K562 (cell line): ENCODE data around the gene LONRF3. TPM values are rescaled to one million over a fixed set of nuclear protein-coding genes. Genes with fewer than 3 reads are reported as not detected.

Experiments used
- ATAC-seq: fragments of 200-7000 bp; cut with Tn5 transposase; 3 replicates; pipeline ENCODE4 v1.9.1; 2020; ENCODE audit warnings: moderate library complexity
- BruUV-seq: library from RNA; stranded (reverse); fragments of 400-500 nt; replicated peaks from 2 replicates; lab custom pipeline; 2021; lab: Mats Ljungman, UMichigan
- CTCF ChIA-PET: fragments of 300-600 bp; formaldehyde crosslinking; extraction: SDS; loops from one replicate; lab custom pipeline; 2021; ENCODE audit warnings: low intra/inter-chr PET ratio; lab: Yijun Ruan, JAX
- POLR2A ChIA-PET: fragments of 300-600, 350-650 bp; sonication (Branson Sonifier 250); formaldehyde crosslinking; extraction: SDS; loops from one replicate; lab custom pipeline; 2021; ENCODE audit warnings: antibody characterized with exemption, inconsistent platforms; lab: Yijun Ruan, JAX
- DNase-seq, 4 experiments: peaks; one replicate each; pipeline versions ENCODE4 v3.0.0 to v3.0.0-alpha.2; 2011 to 2018; ENCODE audit warnings: low spot score in 3 of 4, mixed read lengths in 3 of 4; ENCODE audit errors: extremely low read depth in 1 of 4
- FAIRE-seq: peaks from 2 replicates; lab custom pipeline; 2011; peaks lifted over from hg19 to GRCh38; lab: Jason Lieb, UNC
- H2AFZ ChIP-seq: 2 replicates; pipeline ENCODE4 v1.6.0; 2011; ENCODE audit warnings: low read depth, low read length, control low read depth, inconsistent platforms
- H3K27ac ChIP-seq: fragments of 200-600 bp; 3 replicates; pipeline ENCODE4 v1.8.0; 2011; ENCODE audit warnings: low read depth, mild to moderate bottlenecking, control low read depth, inconsistent platforms, low read length, moderate library complexity, mixed read lengths; ENCODE audit errors: extremely low read depth
- H3K27me3 ChIP-seq, 2 experiments: fragments of 300-600 bp in 1 of 2; 2 replicates in 1 of 2; 3 replicates in 1 of 2; pipeline versions ENCODE4 v1.6.0 to v1.8.0; 2011; ENCODE audit warnings: inconsistent platforms in 2 of 2, low read length in 2 of 2, mild to moderate bottlenecking in 1 of 2, mixed read lengths in 1 of 2, moderate library complexity in 1 of 2; ENCODE audit not compliant: control insufficient read depth in 2 of 2, insufficient read depth in 2 of 2
- H3K36me3 ChIP-seq: fragments of 300-600 bp; 3 replicates; pipeline ENCODE4 v1.8.0; 2011; ENCODE audit warnings: mild to moderate bottlenecking, low read length, inconsistent platforms; ENCODE audit not compliant: control insufficient read depth, insufficient read depth
- H3K4me1 ChIP-seq, 2 experiments: fragments of 200-600 bp in 1 of 2; replicated peaks in 1 of 2; 2 replicates in 1 of 2; 3 replicates in 1 of 2; pipeline versions ENCODE4 v1.5.1 to v1.8.0; 2011; ENCODE audit warnings: inconsistent platforms in 2 of 2, low read length in 2 of 2, mild to moderate bottlenecking in 1 of 2, mixed read lengths in 1 of 2, moderate library complexity in 1 of 2; ENCODE audit not compliant: control insufficient read depth in 2 of 2, insufficient read depth in 2 of 2
- H3K4me2 ChIP-seq: 2 replicates; pipeline ENCODE4 v1.6.1; 2011; ENCODE audit warnings: low read length, control low read depth, inconsistent platforms, mixed read lengths; ENCODE audit not compliant: insufficient read depth
- H3K4me3 ChIP-seq: fragments of 200-600 bp; sonication (generic), shearing (Covaris generic); 2 replicates; pipeline ENCODE4 v1.5.1; 2016; ENCODE audit warnings: control low read depth, inconsistent platforms
- H3K79me2 ChIP-seq: fragments of 200-600 bp; 3 replicates; pipeline ENCODE4 v1.8.0; 2011; ENCODE audit warnings: low read length, inconsistent platforms; ENCODE audit not compliant: control insufficient read depth, insufficient read depth
- H3K9ac ChIP-seq, 2 experiments: 2 replicates each; pipeline versions ENCODE4 v1.6.0 to v1.6.1; 2011; ENCODE audit warnings: low read depth in 2 of 2, low read length in 2 of 2, control low read depth in 1 of 2, inconsistent platforms in 1 of 2, mild to moderate bottlenecking in 1 of 2, mixed read lengths in 1 of 2; ENCODE audit not compliant: insufficient read depth in 1 of 2
- H3K9me1 ChIP-seq: one replicate; pipeline ENCODE4 v1.6.0; 2011; ENCODE audit warnings: inconsistent platforms, mild to moderate bottlenecking, low read length, moderate library complexity; ENCODE audit not compliant: control insufficient read depth, insufficient read depth
- H3K9me3 ChIP-seq: replicated peaks from 2 replicates; pipeline ENCODE4 v1.5.1; 2011; ENCODE audit warnings: low read depth, low read length, inconsistent platforms; ENCODE audit not compliant: control insufficient read depth, insufficient read depth
- H4K20me1 ChIP-seq: replicated peaks from 2 replicates; pipeline ENCODE4 v1.6.1; 2011; ENCODE audit warnings: low read length, inconsistent platforms, mixed read lengths; ENCODE audit not compliant: control insufficient read depth, insufficient read depth
- CHD4 ChIP-seq: fragments of 200-600 bp; sonication (generic); IDR thresholded peaks from 3 replicates; pipeline ENCODE4 v1.6.1; 2012; ENCODE audit warnings: low read depth, mild to moderate bottlenecking, mixed read lengths, low read length, inconsistent platforms; ENCODE audit not compliant: insufficient read depth, insufficient replicate concordance, poor library complexity, severe bottlenecking
- CXXC5 ChIP-seq: fragments of 250-450 bp; sonication (Bioruptor Pico); IDR thresholded peaks from 2 replicates; pipeline ENCODE4 v1.8.0; 2022; ENCODE audit warnings: inconsistent platforms, mild to moderate bottlenecking, moderate library complexity
- E2F5 ChIP-seq: sonication (generic); formaldehyde crosslinking; IDR thresholded peaks from 2 replicates; pipeline ENCODE4 v1.8.0; 2022; ENCODE audit warnings: mild to moderate bottlenecking, missing genetic modification reagents
- E2F6 ChIP-seq, 2 experiments: IDR thresholded peaks; 2 replicates each; pipeline ENCODE4 v1.6.1; 2011; ENCODE audit warnings: borderline replicate concordance in 1 of 2, control low read depth in 1 of 2, low read depth in 1 of 2, low read length in 1 of 2, mild to moderate bottlenecking in 1 of 2, mixed read lengths in 1 of 2, moderate library complexity in 1 of 2; ENCODE audit not compliant: insufficient read depth in 1 of 2, insufficient read length in 1 of 2, poor library complexity in 1 of 2, severe bottlenecking in 1 of 2; ENCODE audit errors: extremely low read depth in 1 of 2
- FOXP1 ChIP-seq: sonication (generic); formaldehyde crosslinking; IDR thresholded peaks from 2 replicates; pipeline ENCODE4 v1.8.0; 2022; ENCODE audit warnings: mild to moderate bottlenecking, missing genetic modification reagents
- HMGN3 ChIP-seq: IDR thresholded peaks from 2 replicates; pipeline ENCODE4 v1.6.1; 2011; ENCODE audit warnings: borderline replicate concordance, low read depth, mild to moderate bottlenecking, mixed read lengths, low read length; ENCODE audit not compliant: insufficient read length; ENCODE audit errors: extremely low read depth
- LARP7 ChIP-seq: fragments of 450-650 bp; IDR thresholded peaks from 2 replicates; pipeline ENCODE4 v1.6.1; 2016
- PTTG1 ChIP-seq: fragments of 450-650 bp; IDR thresholded peaks from 2 replicates; pipeline ENCODE4 v1.6.1; 2016; ENCODE audit warnings: low read depth, mild to moderate bottlenecking, missing genetic modification characterization, missing compliant biosample characterization
- SIN3A ChIP-seq, 2 experiments: fragments of 150-350 bp in 1 of 2; IDR thresholded peaks; 2 replicates each; pipeline ENCODE4 v1.6.1; 2011 to 2016; ENCODE audit warnings: borderline replicate concordance in 2 of 2, low read depth in 2 of 2, low read length in 2 of 2, mild to moderate bottlenecking in 2 of 2, moderate library complexity in 2 of 2; ENCODE audit not compliant: control insufficient read depth in 1 of 2
- SPI1 ChIP-seq: IDR thresholded peaks from 2 replicates; pipeline ENCODE4 v1.6.1; 2011; ENCODE audit warnings: low read depth, low read length, control low read depth, borderline replicate concordance
- SUPT5H ChIP-seq: fragments of 450-650 bp; IDR thresholded peaks from 2 replicates; pipeline ENCODE4 v1.6.1; 2016
- TFE3 ChIP-seq: fragments of 450-650 bp; formaldehyde crosslinking; IDR thresholded peaks from 2 replicates; pipeline ENCODE4 v1.4.0; 2020; ENCODE audit warnings: mild to moderate bottlenecking, mixed read lengths
- U2AF2 ChIP-seq: fragments of 200-400 bp; formaldehyde crosslinking; optimal IDR thresholded peaks from 2 replicates; pipeline ENCODE3; 2017; ENCODE audit warnings: low read depth, mild to moderate bottlenecking, low read length
- ZNF133 ChIP-seq: fragments of 250-450 bp; sonication (Bioruptor Pico); IDR thresholded peaks from 2 replicates; pipeline ENCODE4 v1.4.0; 2020; ENCODE audit warnings: mild to moderate bottlenecking
- ZNF217 ChIP-seq: sonication (generic); formaldehyde crosslinking; IDR thresholded peaks from 2 replicates; pipeline ENCODE4 v1.8.0; 2022; ENCODE audit warnings: mild to moderate bottlenecking, missing genetic modification reagents
- ZNF354B ChIP-seq: fragments of 250-450 bp; sonication (Bioruptor Pico); IDR thresholded peaks from 2 replicates; pipeline ENCODE4 v1.4.0; 2020
- ZNF431 ChIP-seq: sonication (generic); formaldehyde crosslinking; IDR thresholded peaks from 2 replicates; pipeline ENCODE4 v1.8.0; 2022; ENCODE audit warnings: mild to moderate bottlenecking, missing genetic modification reagents
- ZNF589 ChIP-seq: fragments of 200-800 bp; sonication (Bioruptor generic); IDR thresholded peaks from 2 replicates; pipeline ENCODE4 v1.6.1; 2016; ENCODE audit warnings: low read depth, missing genetic modification characterization, missing compliant biosample characterization
- WGBS: fragments of 100-300 bp; shearing (Covaris generic); methylation state at CpG from one replicate; pipeline ENCODE4 v1.1.6; 2016; ENCODE audit warnings: low coverage, mixed read lengths; ENCODE audit not compliant: insufficient coverage; ENCODE audit errors: missing lambda C conversion rate; 5-methylcytosine and 5-hydroxymethylcytosine counted together
- in situ Hi-C: fragments of 300-500 bp; cut with MboI; formaldehyde crosslinking; loops from 4 replicates; pipeline ENCODE4 v1.15.0; 2018; ENCODE audit warnings: inconsistent platforms, mixed read lengths
- intact Hi-C: fragments of 100-400 bp; cut with micrococcal nuclease; formaldehyde crosslinking; loops from 2 replicates; pipeline ENCODE4 v1.14.2; 2022
- polyA plus RNA-seq, 8 experiments: library from polyadenylated mRNA; depleted of rRNA in 4 of 8; stranded (reverse) in 5 of 8; unstranded in 3 of 8; fragments of >200 nt; fragmentation: Nextera tagmentation in 2 of 8; fragmentation: Illumina TruSeq in 1 of 8; extraction: Ambion mirVana in 2 of 8; extraction: Trizol in 1 of 8; gene quantifications; 2 replicates each; pipeline versions ENCODE4 v1.2.1 to v1.2.3, GENCODE V29; 2011 to 2014; ENCODE audit warnings: inconsistent platforms in 1 of 8, missing spikeins in 1 of 8
- total RNA-seq, 7 experiments: library from RNA; depleted of rRNA in 6 of 7; stranded (reverse); fragments of >200 nt in 6 of 7; fragmentation: Illumina TruSeq in 2 of 7; extraction: Trizol in 2 of 7; gene quantifications; 2 replicates each; pipeline versions ENCODE4 v1.2.1 to v1.2.3, GENCODE V29; 2011 to 2021; ENCODE audit warnings: low replicate concordance in 1 of 7

Gene LONRF3
- total and polyA plus RNA-seq, 9 of the 15 experiments (the other 6 are each of a cell fraction or from before 2014, with no cell fraction given): 1.3 to 22.0 (median 8.7) TPM

- Histone ChIP-seq H2AFZ (peak overlapping the region; percentile 87; the same call in 1 of the 2 replicates), H3K9me3 (no peaks in the 10 kb centered on the region), H3K79me2 (peaks cover 38% of the 10 kb centered on the region), H3K27ac (peak overlapping the region; percentile 87), H3K36me3 (peaks cover 20% of the 10 kb centered on the region), H3K4me3 (peak overlapping the region; percentile 52), H3K9me1 (no peaks in the 10 kb centered on the region), H3K4me2 (peak overlapping the region; percentile 81), H4K20me1 (no peaks in the 10 kb centered on the region), H3K27me3 (peaks cover 0 to 4% of the 10 kb centered on the region in 2 experiments; a peak in 1 of 5 replicates), H3K4me1 (peaks cover 5 to 38% of the 10 kb centered on the region in 2 experiments; a peak in 3 of 5 replicates), H3K9ac (peak overlapping the region; percentile 87 to 92)
- DNase-seq: peak; percentile 41 to 67 (median 55)
- 8% methylated on average over 60 of the region's 82 CpGs for WGBS
- intact Hi-C loops: no loop called here
- ChIA-PET CTCF (no interaction called here), POLR2A (interaction anchor here (0.7 kb wide), 1 partner anchor 1141 kb away, joined by 3 read pairs; no protein-coding TSS in a partner anchor)
- no peak for FAIRE-seq
- peak; percentile 81 for ATAC-seq
- in situ Hi-C loops: no loop called here
- BruUV-seq: TSS peak; percentile 72
- no peak for TF ChIP-seq ZNF217 (CRISPR knock-in tag)
- no peak for TF ChIP-seq ZNF589 (CRISPR knock-in tag)
- TF ChIP-seq LARP7: no peak
- TF ChIP-seq ZNF133: no peak
- TF ChIP-seq ZNF431: 0 out of 2 replicates have a peak, but pooled peaks have one; percentile 20
- no peak for TF ChIP-seq CHD4
- TF ChIP-seq E2F6 (IDR thresholded peaks at IDR 0.05; ENCODE audit: borderline replicate concordance in 1 of 2, extremely low read depth in 1 of 2, insufficient read depth in 1 of 2, insufficient read length in 1 of 2, low read depth in 1 of 2, low read length in 1 of 2, poor library complexity in 1 of 2, severe bottlenecking in 1 of 2): peak; percentile 74 to 83
- no peak for TF ChIP-seq E2F5 (CRISPR knock-in tag)
- no peak for TF ChIP-seq SPI1
- TF ChIP-seq U2AF2: no peak
- 0 out of 2 replicates have a peak, but pooled peaks have one; percentile 9 for TF ChIP-seq SUPT5H
- 0 out of 2 replicates have a peak, but pooled peaks have one; percentile 50 for TF ChIP-seq FOXP1
- TF ChIP-seq HMGN3: peak; percentile 34
- no peak for TF ChIP-seq SIN3A (IDR thresholded peaks at IDR 0.05; ENCODE audit: borderline replicate concordance in 2 of 2, control insufficient read depth in 1 of 2, low read depth in 2 of 2, low read length in 2 of 2)
- TF ChIP-seq TFE3 (CRISPR knock-in tag): no peak
- peak; percentile 34; the same call in 1 of the 2 replicates for TF ChIP-seq CXXC5 (CRISPR knock-in tag)
- no peak for TF ChIP-seq PTTG1 (tag)
- TF ChIP-seq ZNF354B (CRISPR knock-in tag): no peak
Measured at GRCh38 chrX:118974908-118975671, 672 bp downstream of the LONRF3 start.
